Measurements from ENCODE around the gene EYS.

EYS gene

GRCh38 chr6:64696053-64696452, 1011.0 kb downstream of the EYS start:
- DNase-seq = no peak

DNA sequence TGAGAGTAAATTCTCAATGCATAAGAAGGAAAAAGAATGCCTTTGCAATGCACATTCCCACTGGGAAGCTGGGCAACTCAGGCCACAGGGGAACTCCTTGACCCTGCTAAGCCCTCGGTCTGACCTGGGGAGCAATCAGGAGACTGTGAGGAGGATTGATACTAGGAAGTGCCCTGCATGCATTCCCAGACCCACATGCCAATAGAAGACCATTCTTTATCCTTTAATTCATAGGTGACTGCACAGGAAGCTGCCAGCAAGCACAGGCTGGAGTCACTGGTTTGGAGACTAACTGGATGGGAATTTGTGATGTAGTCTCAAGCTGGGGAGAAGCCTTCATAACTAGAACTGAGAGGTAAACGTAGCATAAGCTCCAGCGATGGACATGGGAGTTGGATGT, 1012.7 kb downstream of the EYS start:
- DNase-seq = no peak

- DNase-seq = no peak
Observed at GRCh38 chr6:64691064-64691463, 1016.0 kb downstream of the EYS start.

DNA sequence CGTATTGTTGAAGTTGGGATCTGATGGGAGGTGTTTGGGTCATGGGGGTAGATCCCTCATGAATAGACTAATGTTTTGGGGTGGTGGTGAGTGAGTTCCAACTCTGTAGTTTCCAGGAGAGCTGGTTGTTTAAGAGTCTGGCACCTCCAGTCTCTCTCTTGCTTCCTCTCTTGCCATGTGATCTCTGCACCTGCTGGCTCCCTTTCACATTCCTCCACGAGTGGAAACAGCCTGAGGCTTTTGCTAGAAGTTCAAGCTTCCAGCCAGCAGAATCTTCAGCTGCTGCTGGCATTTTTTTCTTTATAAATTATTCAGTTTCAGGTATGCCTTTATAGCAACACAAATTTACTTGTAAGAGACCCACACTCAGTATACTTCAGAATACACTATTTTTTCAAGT, 1021.6 kb downstream of the EYS start:
- DNase-seq = no peak

GRCh38 chr6:64683682-64684081, 1023.3 kb downstream of the EYS start:
- DNase-seq = no peak

DNA sequence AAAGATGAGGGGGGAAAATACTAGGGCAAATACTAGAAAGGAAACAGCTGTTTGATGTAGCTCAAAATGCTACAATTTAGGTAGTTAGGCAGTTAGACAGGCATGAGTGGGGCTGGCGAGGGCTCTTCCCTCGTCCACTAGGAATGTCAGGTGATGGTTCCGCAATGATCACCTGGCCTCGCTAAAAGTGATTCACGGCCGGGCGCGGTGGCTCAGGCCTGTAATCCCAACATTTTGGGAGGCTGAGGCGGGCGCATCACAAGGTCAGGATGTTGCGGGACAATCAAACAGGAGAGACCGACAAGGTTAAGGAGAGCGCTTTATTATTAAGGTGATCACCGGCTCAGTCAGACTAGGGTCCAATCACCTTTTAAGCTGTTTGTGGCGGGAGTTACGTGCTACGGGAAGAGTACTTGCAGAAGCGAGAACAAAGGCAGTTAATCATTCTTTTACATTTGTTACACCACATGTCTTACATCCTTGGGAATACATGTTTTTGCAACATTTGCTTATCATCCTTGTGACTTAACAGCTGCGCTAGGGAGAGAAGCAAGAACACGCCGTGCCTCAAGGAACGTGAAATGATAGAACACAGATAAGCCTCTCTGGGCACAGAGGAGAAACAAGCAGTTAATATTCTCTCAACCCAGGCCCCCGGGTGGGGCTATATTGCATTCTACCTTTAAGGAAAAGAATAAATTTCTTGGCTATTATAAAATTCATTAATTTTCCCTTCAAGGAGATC, 1025.4 kb downstream of the EYS start:
- no peak for DNase-seq

GRCh38 chr6:64680446-64680845, 1026.6 kb downstream of the EYS start:
- DNase-seq = no peak

DNA sequence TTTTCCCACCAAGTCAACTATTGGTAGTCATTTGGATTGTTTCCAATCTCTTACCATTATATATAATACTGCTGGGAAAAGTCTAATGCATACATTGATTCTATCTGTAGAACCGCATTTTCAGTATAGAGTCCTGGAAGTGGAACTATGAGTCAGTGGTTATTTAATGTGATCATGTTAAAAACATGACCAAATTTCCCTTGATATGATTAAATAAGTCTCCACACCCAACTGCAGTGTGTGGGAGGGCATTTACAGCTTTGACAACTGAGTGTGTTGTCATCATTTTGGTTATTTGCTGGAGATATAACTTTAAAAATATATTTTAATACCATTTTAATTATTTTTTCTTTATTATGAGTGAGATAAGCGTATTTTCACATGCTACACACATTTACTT, 1027.6 kb downstream of the EYS start:
- DNase-seq = no peak

GRCh38 chr6:64672651-64673050, 1034.4 kb downstream of the EYS start:
- DNase-seq = no peak

DNA sequence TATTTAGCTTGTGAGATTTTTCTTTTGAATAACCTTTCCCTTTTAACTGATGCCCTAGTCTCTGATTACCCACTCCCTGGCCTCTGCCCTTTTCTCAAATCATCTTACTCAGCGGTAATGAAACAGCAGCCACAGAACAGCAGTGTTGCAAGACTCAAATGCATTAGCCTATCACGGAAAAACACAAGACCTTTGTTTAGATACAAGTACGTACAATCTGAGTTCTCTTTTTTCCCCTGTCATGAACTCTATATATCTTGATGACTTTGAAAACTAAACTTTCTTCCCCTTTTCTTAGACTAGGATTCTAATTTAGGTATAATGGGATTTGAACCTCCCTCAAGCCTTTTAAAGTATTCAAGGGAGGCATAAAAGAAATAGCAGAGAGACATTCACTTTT, 1034.9 kb downstream of the EYS start:
- DNase-seq = no peak

DNA sequence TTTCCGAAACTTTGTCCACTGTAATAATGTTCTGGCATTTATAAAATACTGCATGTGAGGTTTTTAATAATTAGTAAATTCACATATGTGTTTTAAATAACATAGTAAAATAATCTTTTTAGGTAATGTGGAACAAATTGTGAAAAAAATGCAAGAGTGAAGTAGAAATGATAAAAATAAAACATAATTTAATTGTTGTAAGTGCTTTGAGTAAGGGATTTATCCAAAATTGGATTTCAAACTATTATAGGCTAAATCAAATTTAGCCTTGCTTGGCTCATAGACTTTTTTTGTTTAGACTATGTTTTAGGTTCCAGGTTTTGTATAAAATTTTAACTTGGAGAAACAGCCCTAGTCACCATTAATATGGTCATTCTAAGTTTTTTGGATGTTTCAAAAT, 1041.9 kb downstream of the EYS start:
- DNase-seq = no peak

- DNase-seq = no peak
Observed at GRCh38 chr6:64664480-64664879, 1042.5 kb downstream of the EYS start.

GRCh38 chr6:64644024-64644423, 1063.0 kb downstream of the EYS start:
- DNase-seq = no peak

DNA sequence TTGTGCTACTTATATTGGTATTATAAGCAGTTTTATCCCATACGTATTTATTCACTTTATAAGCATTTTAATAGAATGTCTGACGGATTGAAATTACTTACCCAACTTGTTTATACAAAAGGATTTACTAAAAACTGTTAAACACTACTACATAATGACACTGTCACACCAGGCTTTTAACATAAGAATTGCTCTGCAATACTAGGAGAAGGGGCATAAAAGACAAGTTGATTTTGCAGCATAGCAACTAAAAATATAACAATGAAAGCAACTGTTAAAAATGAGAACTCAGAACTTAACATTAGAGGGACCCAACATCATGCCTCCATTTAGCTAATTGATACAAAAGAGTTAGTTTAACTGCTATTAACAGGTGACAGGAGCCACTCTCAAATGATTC, 1076.1 kb downstream of the EYS start:
- DNase-seq = no peak

GRCh38 chr6:64622944-64623343, 1084.1 kb downstream of the EYS start:
- DNase-seq = no peak

DNA sequence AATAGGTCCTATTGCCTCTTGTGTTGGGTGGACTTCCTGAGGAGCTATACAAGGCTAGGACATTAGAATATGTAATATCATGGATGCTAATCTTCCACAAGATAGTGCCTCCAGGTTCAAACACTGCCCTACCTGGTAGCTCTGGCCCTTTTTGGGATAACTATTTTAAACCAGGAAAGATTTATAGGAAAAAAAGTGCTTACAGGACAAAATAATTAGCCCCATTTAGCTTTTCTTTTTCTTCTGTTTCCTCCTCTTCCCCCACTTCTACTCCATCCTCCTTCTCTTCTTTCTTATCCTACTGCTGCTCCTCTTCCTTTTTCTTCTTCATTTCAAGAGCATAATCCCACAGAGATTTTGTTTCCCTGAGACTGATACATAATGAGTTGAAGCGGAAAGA, 1104.0 kb downstream of the EYS start:
- no peak for DNase-seq

GRCh38 chr6:64591676-64592036, 1115.4 kb downstream of the EYS start:
- no peak for DNase-seq

DNA sequence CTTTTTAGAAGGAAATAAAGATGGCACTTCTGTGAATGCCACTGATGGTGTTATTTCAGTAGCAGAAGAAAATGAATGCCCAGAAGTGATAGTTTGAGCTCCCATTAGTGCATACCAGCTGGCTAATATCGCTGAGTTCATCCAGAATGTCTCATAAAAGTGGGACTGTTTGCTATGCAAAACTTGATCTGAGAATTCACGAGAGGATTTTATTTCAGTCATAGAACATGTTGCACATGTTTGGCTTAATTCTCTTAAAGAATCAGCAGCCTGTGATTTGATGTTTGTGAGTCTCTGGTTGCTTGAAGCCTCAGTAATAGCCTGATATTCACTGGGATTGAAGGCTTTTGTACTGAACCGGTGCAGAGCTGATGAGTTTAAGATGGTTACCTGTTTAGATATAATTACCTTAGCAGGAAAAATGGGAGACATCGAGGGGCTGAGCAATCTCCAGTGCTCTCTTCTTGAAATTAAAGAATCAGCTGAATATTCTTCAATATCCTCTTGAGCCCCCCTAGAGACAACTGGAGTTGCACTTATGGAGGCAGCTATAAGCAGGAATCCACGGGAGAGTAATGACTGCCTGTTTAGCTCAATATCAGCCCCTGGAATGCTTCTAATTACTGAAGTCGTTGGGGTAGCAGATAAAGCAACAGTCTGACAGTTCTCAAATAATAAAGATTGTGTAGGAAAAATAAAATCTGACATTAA, 1115.9 kb downstream of the EYS start:
- no peak for DNase-seq

- DNase-seq = no peak
Observed at GRCh38 chr6:64589961-64590360, 1117.1 kb downstream of the EYS start.

GRCh38 chr6:64580346-64580745, 1126.7 kb downstream of the EYS start:
- no peak for DNase-seq

DNA sequence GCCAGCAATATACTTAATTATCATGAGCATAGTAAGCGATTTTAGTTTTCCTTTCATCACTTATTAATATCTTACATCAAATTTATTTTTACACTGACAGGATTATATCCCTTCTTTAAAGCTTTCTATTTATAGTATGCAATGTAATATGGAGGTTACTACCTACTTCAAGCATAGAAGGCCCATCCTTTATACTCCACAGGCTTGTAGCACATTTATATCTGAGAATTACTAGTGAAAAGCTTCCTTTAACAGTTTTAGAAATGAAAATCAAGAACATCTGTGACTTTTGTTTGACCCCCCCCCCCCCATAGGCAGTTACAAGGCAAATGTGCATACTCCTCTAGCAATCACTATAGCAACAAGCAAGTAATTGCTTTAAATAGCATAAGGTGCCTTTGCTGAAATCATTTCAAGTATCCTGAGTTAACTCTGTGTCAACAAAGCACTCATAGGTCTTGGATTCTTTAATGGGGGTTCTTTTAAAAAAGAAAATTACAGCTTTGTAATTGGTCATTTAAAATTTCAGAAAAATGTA, 1153.7 kb downstream of the EYS start:
- no peak for DNase-seq

- no peak for DNase-seq
Observed at GRCh38 chr6:64547594-64548268, 1159.3 kb downstream of the EYS start.

DNA sequence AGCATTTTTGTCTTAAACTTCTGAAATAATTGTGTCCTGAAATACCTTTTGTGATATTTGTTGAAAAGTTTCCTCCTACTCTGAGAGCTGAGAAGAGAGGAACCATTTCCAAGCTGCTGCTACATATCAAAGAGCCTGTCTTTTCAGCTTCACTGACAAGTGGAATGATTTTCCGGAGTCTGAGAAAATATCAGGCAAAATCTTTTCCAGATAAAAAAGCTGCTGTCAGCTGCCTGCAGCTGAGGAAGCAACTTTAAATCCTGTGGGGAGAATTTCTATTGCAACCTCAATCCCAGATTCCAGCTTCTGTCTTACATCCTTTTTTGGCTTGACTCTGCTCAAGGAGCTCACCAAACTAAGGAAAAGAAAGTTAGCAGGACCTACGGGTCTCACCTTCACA, 1167.1 kb downstream of the EYS start:
- no peak for DNase-seq

- DNase-seq = no peak
Observed at GRCh38 chr6:64538722-64539121, 1168.3 kb downstream of the EYS start.

All from stimulated activated naive CD4-positive, alpha-beta T cell (primary cell).